MCF 10A (cell line): ENCODE data around the gene RNF123. TPM values are rescaled to one million over a fixed set of nuclear protein-coding genes. Genes with fewer than 3 reads are reported as not detected.

Source experiments
- BruUV-seq: library from RNA; stranded (reverse); fragments of 400-500 nt; replicated peaks from 2 replicates; lab custom pipeline; 2021; lab: Mats Ljungman, UMichigan
- CTCF ChIA-PET: fragments of 300-600 bp; sonication (Branson Sonifier 250); formaldehyde crosslinking; extraction: SDS; loops from one replicate; lab custom pipeline; 2021; ENCODE audit warnings: antibody characterized with exemption, inconsistent platforms; lab: Yijun Ruan, JAX
- POLR2A ChIA-PET: fragments of 300-600, 350-650 bp; sonication (Branson Sonifier 250); formaldehyde crosslinking; extraction: SDS; loops from one replicate; lab custom pipeline; 2020; ENCODE audit warnings: antibody characterized with exemption, inconsistent platforms; lab: Yijun Ruan, JAX
- DNase-seq: peaks from one replicate; pipeline ENCODE4 v3.0.0-alpha.2; 2018; ENCODE audit not compliant: unreplicated experiment
- H3K27ac Mint-ChIP-seq: one replicate; pipeline ENCODE4 v1.8.0; 2022; ENCODE audit warnings: mild to moderate bottlenecking, low read depth, mixed read lengths; ENCODE audit not compliant: unreplicated experiment
- H3K27me3 Mint-ChIP-seq: one replicate; pipeline ENCODE4 v1.8.0; 2022; ENCODE audit warnings: mixed read lengths; ENCODE audit not compliant: insufficient read depth, unreplicated experiment
- H3K36me3 Mint-ChIP-seq: one replicate; pipeline ENCODE4 v1.8.0; 2022; ENCODE audit warnings: mild to moderate bottlenecking, moderate library complexity, mixed read lengths; ENCODE audit not compliant: insufficient read depth, unreplicated experiment
- H3K4me1 Mint-ChIP-seq: one replicate; pipeline ENCODE4 v1.8.0; 2022; ENCODE audit warnings: mixed read lengths; ENCODE audit not compliant: insufficient read depth, unreplicated experiment
- H3K4me3 Mint-ChIP-seq: one replicate; pipeline ENCODE4 v1.8.0; 2022; ENCODE audit warnings: mild to moderate bottlenecking, moderate library complexity, mixed read lengths; ENCODE audit not compliant: unreplicated experiment
- H3K9me3 Mint-ChIP-seq: one replicate; pipeline ENCODE4 v1.8.0; 2022; ENCODE audit warnings: mixed read lengths; ENCODE audit not compliant: unreplicated experiment
- intact Hi-C: fragments of 100-400 bp; cut with micrococcal nuclease; formaldehyde crosslinking; loops from 2 replicates; pipeline ENCODE4 v1.14.1; 2022
- total RNA-seq: library from RNA; stranded (reverse); gene quantifications from 2 replicates; pipeline ENCODE4 v1.2.3, GENCODE V29; 2022
- TF ChIP-seq, protein P1 (sequence below): fragments of 200-600 bp; IDR thresholded peaks from one replicate; pipeline ENCODE4 v1.8.0; 2022; ENCODE audit warnings: antibody characterized with exemption, mild to moderate bottlenecking; ENCODE audit not compliant: unreplicated experiment

Gene RNF123
- total RNA-seq, 1 experiment from 2014 or later: 48.6 TPM

DNA sequence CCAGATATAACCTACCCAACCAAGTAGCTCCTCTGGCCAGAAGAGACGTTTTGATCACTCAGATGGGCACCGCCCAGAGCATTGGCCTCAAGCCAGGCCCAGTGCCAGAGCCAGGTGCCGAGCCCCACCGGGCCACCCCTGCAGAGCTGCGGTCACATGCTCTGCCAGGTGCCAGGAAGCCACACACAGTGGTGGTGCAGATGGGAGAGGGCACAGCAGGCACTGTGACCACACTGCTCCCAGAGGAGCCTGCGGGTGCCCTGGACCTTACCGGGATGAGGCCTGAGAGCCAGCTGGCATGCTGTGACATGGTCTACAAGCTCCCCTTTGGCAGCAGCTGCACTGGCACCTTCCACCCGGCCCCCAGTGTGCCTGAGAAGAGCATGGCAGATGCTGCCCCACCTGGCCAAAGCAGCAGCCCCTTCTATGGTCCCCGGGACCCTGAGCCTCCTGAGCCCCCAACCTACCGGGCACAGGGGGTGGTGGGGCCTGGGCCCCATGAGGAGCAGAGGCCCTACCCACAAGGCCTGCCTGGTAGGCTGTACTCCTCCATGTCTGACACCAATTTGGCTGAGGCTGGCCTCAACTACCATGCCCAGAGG lies 34.3 kb upstream of the RNF123 start:
- Mint-ChIP-seq H3K27ac (no peak overlapping the region), H3K36me3 (no peaks in the 10 kb centered on the region), H3K9me3 (no peaks in the 10 kb centered on the region), H3K4me1 (no peaks in the 10 kb centered on the region), H3K4me3 (no peak overlapping the region), H3K27me3 (no peaks in the 10 kb centered on the region)
- BruUV-seq: no TSS peak
- intact Hi-C loops: no loop called here
- peak; percentile 18 for DNase-seq
- TF ChIP-seq, protein P1, sequence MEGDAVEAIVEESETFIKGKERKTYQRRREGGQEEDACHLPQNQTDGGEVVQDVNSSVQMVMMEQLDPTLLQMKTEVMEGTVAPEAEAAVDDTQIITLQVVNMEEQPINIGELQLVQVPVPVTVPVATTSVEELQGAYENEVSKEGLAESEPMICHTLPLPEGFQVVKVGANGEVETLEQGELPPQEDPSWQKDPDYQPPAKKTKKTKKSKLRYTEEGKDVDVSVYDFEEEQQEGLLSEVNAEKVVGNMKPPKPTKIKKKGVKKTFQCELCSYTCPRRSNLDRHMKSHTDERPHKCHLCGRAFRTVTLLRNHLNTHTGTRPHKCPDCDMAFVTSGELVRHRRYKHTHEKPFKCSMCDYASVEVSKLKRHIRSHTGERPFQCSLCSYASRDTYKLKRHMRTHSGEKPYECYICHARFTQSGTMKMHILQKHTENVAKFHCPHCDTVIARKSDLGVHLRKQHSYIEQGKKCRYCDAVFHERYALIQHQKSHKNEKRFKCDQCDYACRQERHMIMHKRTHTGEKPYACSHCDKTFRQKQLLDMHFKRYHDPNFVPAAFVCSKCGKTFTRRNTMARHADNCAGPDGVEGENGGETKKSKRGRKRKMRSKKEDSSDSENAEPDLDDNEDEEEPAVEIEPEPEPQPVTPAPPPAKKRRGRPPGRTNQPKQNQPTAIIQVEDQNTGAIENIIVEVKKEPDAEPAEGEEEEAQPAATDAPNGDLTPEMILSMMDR: no peak
- ChIA-PET POLR2A (interaction anchor here (0.6 kb wide), 1 partner anchor 30 kb away, joined by 3 read pairs; no protein-coding TSS in a partner anchor), CTCF (interaction anchor here (0.7 kb wide), 1 partner anchor 263 kb away, joined by 4 read pairs; no protein-coding TSS in a partner anchor)

DNA sequence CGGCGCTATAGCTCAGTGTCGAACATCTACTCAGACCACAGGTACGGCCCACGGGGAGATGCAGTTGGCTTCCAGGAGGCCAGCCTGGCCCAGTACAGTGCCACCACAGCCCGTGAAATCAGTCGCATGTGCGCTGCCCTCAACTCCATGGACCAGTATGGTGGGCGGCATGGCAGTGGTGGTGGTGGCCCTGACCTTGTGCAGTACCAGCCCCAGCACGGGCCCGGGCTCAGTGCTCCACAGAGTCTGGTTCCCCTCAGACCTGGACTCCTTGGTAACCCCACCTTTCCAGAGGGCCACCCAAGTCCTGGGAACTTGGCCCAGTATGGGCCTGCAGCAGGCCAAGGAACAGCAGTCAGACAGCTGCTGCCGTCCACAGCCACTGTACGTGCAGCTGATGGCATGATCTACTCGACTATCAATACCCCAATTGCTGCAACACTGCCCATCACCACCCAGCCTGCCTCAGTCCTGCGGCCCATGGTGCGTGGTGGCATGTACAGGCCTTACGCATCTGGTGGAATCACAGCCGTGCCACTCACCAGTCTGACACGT lies 33.5 kb upstream of the RNF123 start:
- BruUV-seq: no TSS peak
- Mint-ChIP-seq H3K4me1 (no peaks in the 10 kb centered on the region), H3K27me3 (no peaks in the 10 kb centered on the region), H3K36me3 (no peaks in the 10 kb centered on the region), H3K4me3 (no peak overlapping the region), H3K27ac (no peak overlapping the region), H3K9me3 (no peaks in the 10 kb centered on the region)
- intact Hi-C loops: no loop called here
- ChIA-PET CTCF (interaction anchor here (0.5 to 1.0 kb wide), 2 partner anchors 116 to 142 kb away, joined by 3 read pairs; no protein-coding TSS in a partner anchor), POLR2A (interaction anchor here (0.6 kb wide), 1 partner anchor 31 kb away, joined by 3 read pairs; no protein-coding TSS in a partner anchor)
- TF ChIP-seq, protein P1: no peak
- no peak for DNase-seq

DNA sequence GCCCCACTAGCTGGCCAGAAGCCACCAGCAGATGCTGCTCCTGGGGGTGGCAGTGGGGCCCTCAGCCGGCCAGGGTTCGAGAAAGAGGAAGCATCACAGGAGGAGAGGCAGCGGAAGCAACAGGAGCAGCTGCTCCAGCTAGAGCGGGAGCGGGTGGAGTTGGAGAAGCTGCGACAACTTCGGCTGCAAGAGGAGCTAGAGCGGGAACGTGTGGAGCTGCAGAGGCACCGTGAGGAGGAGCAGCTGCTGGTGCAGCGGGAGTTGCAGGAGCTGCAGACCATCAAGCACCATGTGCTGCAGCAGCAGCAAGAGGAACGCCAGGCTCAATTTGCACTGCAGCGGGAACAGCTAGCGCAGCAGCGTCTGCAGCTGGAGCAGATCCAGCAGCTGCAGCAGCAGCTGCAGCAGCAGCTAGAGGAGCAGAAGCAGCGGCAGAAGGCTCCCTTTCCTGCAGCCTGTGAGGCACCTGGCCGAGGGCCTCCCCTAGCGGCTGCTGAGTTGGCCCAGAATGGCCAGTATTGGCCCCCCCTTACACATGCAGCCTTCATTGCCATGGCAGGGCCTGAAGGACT lies 32.7 kb upstream of the RNF123 start:
- Mint-ChIP-seq H3K27ac (no peak overlapping the region), H3K27me3 (no peaks in the 10 kb centered on the region), H3K9me3 (no peaks in the 10 kb centered on the region), H3K4me1 (peaks cover 6% of the 10 kb centered on the region), H3K4me3 (no peak overlapping the region), H3K36me3 (no peaks in the 10 kb centered on the region)
- CTCF ChIA-PET: interaction anchor here (0.7 to 1.0 kb wide), 2 partner anchors 13 to 117 kb away, joined by 3 to 4 read pairs; no protein-coding TSS in a partner anchor
- POLR2A ChIA-PET: no interaction called here
- intact Hi-C loops: no loop called here
- TF ChIP-seq, protein P1: no peak
- no peak for DNase-seq
- no TSS peak for BruUV-seq
